NB4 (cell line): ENCODE data around the gene OAS1.

ENCODE experiments used
- DNase-seq: peaks from one replicate; pipeline ENCODE4 v3.0.0; 2010; ENCODE audit warnings: low read depth
- H3K4me3 ChIP-seq: one replicate; pipeline ENCODE4 v1.5.1; 2011; ENCODE audit warnings: mild to moderate bottlenecking, low read depth, low read length, moderate library complexity
- MYC ChIP-seq: IDR thresholded peaks from 2 replicates; pipeline ENCODE4 v1.6.1; 2011; ENCODE audit warnings: low read depth, low read length
- POLR2A ChIP-seq: IDR thresholded peaks from 2 replicates; pipeline ENCODE4 v1.6.1; 2011; ENCODE audit warnings: mild to moderate bottlenecking; ENCODE audit not compliant: insufficient read length; ENCODE audit errors: extremely low read depth
- TF ChIP-seq, protein P1 (sequence below): IDR thresholded peaks from one replicate; pipeline ENCODE4 v1.5.1; 2012; ENCODE audit warnings: low read depth, low read length
- TF ChIP-seq, protein P2 (sequence below): IDR thresholded peaks from 2 replicates; pipeline ENCODE4 v1.6.1; 2011; ENCODE audit warnings: low read depth, low read length

The OAS1 gene

DNA sequence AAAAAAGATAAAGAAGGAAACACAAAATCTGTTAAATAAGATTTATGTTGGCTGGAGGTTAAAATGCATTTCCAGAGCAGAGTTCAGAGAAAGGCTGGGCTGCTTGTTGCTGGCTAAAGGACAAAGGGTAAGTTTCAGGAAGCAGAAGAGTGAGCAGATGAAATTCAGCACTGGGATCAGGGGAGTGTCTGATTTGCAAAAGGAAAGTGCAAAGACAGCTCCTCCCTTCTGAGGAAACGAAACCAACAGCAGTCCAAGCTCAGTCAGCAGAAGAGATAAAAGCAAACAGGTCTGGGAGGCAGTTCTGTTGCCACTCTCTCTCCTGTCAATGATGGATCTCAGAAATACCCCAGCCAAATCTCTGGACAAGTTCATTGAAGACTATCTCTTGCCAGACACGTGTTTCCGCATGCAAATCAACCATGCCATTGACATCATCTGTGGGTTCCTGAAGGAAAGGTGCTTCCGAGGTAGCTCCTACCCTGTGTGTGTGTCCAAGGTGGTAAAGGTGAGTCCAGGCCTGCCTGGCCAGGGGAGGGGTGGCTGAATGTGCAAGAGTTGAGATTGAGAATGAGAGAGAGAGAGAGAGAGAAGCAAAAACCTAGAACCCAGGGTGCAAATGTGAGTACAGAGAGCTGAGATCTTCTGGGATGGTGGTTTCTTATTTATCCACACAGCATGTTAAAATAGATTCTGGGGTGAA lies at the start of gene OAS1:
Gene OAS1 (plus strand): TSS at position 251 of the 703 bp plus-strand sequence. CDS start 78 bp downstream, at position 329.
- TF ChIP-seq, protein P1, sequence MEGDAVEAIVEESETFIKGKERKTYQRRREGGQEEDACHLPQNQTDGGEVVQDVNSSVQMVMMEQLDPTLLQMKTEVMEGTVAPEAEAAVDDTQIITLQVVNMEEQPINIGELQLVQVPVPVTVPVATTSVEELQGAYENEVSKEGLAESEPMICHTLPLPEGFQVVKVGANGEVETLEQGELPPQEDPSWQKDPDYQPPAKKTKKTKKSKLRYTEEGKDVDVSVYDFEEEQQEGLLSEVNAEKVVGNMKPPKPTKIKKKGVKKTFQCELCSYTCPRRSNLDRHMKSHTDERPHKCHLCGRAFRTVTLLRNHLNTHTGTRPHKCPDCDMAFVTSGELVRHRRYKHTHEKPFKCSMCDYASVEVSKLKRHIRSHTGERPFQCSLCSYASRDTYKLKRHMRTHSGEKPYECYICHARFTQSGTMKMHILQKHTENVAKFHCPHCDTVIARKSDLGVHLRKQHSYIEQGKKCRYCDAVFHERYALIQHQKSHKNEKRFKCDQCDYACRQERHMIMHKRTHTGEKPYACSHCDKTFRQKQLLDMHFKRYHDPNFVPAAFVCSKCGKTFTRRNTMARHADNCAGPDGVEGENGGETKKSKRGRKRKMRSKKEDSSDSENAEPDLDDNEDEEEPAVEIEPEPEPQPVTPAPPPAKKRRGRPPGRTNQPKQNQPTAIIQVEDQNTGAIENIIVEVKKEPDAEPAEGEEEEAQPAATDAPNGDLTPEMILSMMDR: no peak
- TF ChIP-seq MYC: no peak
- TF ChIP-seq, protein P2, sequence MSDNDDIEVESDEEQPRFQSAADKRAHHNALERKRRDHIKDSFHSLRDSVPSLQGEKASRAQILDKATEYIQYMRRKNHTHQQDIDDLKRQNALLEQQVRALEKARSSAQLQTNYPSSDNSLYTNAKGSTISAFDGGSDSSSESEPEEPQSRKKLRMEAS: 0 out of 2 replicates have a peak, but pooled peaks have one; percentile 36
- H3K4me3 ChIP-seq: peak within 1 kb of the TSS; percentile 74
- peak; percentile 88 for DNase-seq

DNA sequence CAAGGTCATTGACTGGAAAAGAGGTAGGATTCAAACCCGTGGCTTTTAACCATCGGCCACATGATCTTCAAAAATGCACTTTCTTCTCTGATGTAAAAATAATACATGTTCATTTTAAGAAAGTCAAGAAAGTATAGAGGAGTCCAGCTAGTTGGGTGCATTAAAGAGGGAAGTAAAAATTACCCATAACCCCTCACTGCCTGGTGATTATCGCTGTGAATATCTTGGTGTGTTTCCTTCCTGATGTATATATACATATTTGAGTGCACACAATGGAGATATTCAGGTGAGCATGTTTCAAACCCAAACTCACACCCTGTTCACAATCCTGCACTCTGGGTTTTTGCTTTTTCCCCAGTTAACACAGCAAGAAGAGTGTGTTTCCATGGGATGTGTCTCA lies 47.5 kb upstream of the OAS1 start:
- no peak for TF ChIP-seq POLR2A
- TF ChIP-seq, protein P2: no peak
- no peak for TF ChIP-seq MYC
- H3K4me3 ChIP-seq: no peak overlapping the region
- no peak for DNase-seq

DNA sequence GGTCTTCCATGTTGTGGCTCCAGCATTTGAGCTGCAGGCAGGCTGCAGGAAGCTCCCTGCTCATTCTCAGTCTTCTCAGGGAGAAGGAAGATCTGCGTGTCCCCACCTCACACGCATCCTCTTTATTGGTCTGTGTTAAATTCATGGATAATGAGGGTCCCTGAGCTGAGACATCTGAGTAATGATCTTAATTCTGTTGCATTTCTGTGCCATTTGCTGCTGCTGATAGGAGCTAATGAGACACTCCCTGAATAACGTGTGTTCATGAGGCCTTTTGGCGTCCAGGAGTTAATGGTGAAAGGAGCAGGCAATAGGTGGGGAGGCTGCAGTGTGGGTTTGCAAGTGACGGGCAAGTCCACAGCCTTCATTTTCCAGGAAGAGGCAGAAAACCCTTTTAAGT lies 46.6 kb upstream of the OAS1 start:
- TF ChIP-seq, protein P1: no peak
- TF ChIP-seq POLR2A (no peak), MYC (no peak)
- TF ChIP-seq, protein P2: no peak
- H3K4me3 ChIP-seq: no peak overlapping the region
- no peak for DNase-seq

DNA sequence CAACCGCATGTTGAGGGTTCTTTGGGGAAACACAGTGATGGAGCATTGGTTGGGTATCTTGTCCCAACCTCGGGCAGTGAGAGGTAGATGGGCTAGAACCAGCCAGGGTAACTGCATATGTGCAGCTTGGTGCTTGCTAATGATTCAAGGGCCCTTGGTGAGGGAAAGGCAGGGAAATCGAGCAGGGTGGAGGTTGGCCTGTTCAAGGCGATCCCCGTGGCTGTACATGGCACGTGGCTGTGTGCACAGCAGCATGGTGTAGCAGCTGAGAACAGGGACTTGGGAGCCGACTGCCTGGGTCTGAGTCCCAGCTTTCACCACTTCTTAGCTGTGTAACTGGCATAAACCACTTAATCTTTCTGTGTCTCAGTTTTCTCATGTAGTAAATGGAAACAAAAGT lies 45.5 kb upstream of the OAS1 start:
- DNase-seq: no peak
- TF ChIP-seq, protein P1: no peak
- TF ChIP-seq, protein P2: no peak
- TF ChIP-seq POLR2A (no peak), MYC (no peak)

DNA sequence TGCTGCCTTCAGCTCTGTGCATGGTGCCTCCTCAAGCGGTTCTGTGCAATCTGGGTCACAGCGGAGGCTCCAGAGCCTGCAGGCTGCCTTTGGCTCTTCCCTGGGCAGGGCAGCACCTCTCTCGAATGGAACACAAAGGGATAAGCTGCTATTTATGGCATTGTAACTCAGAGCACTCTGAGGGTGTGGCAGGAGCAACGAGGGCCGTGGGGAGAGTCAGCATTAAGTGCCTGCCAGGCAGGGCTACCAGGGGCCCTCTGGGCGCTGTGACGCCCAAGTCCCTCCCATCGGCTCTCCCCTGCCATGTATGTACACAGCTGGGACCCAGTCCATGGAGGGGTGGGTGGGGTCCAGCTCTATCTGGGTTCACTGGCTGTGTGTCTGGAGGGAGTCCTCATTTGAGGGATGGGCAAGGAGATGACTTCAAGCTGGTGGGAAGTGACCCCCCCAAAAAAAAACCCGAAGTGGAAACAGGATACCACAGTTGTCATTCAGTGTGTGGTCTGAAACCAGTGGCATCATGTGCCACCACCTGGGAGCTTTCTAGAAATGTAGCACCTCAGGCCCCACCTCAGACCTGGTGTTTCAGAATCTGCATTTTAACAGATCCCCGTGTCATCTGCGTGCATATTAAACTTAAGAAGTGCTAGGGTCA lies 44.0 kb upstream of the OAS1 start:
- no peak for DNase-seq
- no peak overlapping the region for H3K4me3 ChIP-seq
- TF ChIP-seq POLR2A: no peak
- TF ChIP-seq, protein P2: no peak
- no peak for TF ChIP-seq MYC
- TF ChIP-seq, protein P1: no peak

More for the DNA sequence above, 45.5 kb upstream of the OAS1 start:
- H3K4me3 ChIP-seq: no peak overlapping the region

DNA sequence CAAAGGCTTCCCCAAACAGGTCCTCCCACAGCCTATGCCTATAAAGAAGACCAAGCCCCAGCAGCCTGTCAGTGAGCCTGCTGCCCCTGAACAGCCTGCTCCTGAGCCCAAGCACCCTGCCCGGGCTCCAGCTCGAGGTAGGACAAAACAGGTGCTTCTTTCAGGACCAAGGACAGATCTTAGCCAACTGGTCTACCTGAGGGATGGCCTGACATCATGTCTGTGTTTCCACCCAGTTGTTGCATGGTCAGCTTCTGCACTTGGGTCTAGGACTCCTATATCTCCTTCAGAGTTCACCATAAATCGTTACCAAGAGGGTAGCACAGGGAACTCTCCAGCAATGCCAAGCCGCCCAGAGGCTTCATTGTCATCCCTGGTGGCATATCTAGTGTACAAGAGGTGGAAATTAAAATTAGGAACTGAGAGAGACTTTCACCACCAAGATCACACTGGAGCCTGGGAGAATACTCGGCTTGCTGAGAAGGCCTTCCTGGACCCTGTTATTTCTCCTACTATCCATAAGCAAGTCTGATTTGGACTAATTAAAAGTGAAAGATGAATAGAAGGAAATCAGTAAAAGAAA lies 38.2 kb upstream of the OAS1 start:
- TF ChIP-seq POLR2A (no peak), MYC (no peak)
- TF ChIP-seq, protein P1: no peak
- TF ChIP-seq, protein P2: no peak
- H3K4me3 ChIP-seq: no peak overlapping the region
- no peak for DNase-seq
